ENCODE measurements around the gene CDH16.
A peak's percentile ranks its signal among the peaks of the same experiment; 100 is the strongest.

CDH16 gene

DNA sequence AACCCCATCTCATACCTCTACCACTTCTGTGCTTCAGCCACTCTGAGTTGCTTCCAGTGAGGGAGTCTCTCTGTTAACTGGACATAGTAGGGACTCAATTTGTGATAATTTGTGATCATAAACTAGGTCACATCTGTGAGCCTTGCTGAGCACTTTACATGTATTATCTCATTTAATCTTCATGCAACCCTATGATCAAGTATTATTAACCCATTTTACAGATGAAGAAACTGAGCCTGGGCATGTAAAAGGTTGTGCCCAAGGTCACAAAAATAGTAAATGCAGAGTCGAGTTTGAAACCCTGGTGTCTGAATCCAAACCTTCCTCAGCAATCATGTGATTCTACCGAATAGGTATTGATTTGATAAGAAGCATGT is 19.8 kb downstream of the CDH16 start:
- TF ChIP-seq, protein P1, sequence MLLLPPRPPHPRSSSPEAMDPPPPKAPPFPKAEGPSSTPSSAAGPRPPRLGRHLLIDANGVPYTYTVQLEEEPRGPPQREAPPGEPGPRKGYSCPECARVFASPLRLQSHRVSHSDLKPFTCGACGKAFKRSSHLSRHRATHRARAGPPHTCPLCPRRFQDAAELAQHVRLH (tag by site-specific recombination; IDR thresholded peaks at IDR 0.05), result 0 out of 2 replicates have a peak, but pooled peaks have one; percentile 50
- TF ChIP-seq ZNF701 (tag by site-specific recombination; IDR thresholded peaks at IDR 0.05) (no peak), ZSCAN30 (tag by site-specific recombination; IDR thresholded peaks at IDR 0.05) (peak; percentile 56; the same call in 1 of the 2 replicates), ZNF664 (tag by site-specific recombination; IDR thresholded peaks at IDR 0.05) (peak; percentile 96), ZNF138 (tag by site-specific recombination; IDR thresholded peaks at IDR 0.05; ENCODE audit: borderline replicate concordance) (no peak)
- Histone ChIP-seq H3K4me3 (ENCODE audit: low read depth, low read length) (no peak overlapping the region), H3K27ac (ENCODE audit: extremely low read depth, low read depth, low read length) (no peak overlapping the region), H3K4me1 (ENCODE audit: control insufficient read depth, insufficient read depth, low read length) (peaks cover 8% of the 10 kb centered on the region; the same call in 1 of the 2 replicates), H3K9me3 (ENCODE audit: control insufficient read depth, insufficient read depth, low read depth, low read length) (no peaks in the 10 kb centered on the region), H3K36me3 (ENCODE audit: control insufficient read depth in 2 of 2, insufficient read depth in 1 of 2, low read length in 2 of 2) (no peaks in the 10 kb centered on the region)
- POLR2A ChIA-PET, result no interaction called here
- CTCF ChIA-PET, result interaction anchor here (2.4 to 17.9 kb wide), 2 partner anchors 23 to 55 kb away, joined by 9 to 268 read pairs; partner anchors contain the start of genes CDH16 and RRAD

DNA sequence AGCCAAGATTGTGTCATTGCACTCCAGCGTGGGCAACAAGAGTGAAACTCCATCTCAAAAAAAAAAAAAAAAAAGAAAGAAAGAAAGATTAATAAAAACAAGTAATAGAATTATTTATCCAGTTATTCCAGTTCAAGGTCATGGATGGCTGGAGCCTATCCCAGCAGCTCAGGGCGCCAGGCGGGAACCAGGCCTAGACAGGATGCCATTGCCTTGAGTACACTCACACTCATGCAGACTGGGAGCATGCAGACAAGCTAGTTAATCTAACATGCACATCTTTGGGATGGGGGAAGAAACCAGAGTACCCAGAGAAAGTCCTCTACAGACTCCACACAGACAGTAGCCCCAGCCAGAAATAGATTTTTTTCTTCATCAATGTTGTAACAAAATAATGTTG is 20.5 kb downstream of the CDH16 start:
- H3K4me1 ChIP-seq (ENCODE audit: control insufficient read depth, insufficient read depth, low read length), result peaks cover 8% of the 10 kb centered on the region; the same call in 1 of the 2 replicates
- ChIA-PET CTCF (interaction anchor here (0.5 to 17.9 kb wide), 3 partner anchors 24 to 737 kb away, joined by 3 to 268 read pairs (median 9); partner anchors contain the start of genes CDH16 and RRAD), POLR2A (interaction anchor here (0.6 kb wide), 1 partner anchor 44 kb away, joined by 3 read pairs; no protein-coding TSS in a partner anchor)
- no peak overlapping the region for H3K4me3 ChIP-seq (ENCODE audit: low read depth, low read length)
- TF ChIP-seq, protein P2, sequence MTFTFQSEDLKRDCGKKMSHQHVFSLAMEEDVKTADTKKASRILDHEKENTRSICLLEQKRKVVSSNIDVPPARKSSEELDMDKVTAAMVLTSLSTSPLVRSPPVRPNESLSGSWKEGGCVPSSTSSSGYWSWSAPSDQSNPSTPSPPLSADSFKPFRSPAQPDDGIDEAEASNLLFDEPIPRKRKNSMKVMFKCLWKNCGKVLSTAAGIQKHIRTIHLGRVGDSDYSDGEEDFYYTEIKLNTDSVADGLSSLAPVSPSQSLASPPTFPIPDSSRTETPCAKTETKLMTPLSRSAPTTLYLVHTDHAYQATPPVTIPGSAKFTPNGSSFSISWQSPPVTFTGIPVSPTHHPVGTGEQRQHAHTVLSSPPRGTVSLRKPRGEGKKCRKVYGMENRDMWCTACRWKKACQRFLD (tag by site-specific recombination; IDR thresholded peaks at IDR 0.05), result no peak
- TF ChIP-seq ZNF157 (tag by site-specific recombination; IDR thresholded peaks at IDR 0.05) (no peak), ZNF335 (tag by site-specific recombination; conservative IDR thresholded peaks at IDR 0.05) (no peak), EGR2 (tag by site-specific recombination; IDR thresholded peaks at IDR 0.05; ENCODE audit: low read depth) (no peak), ZNF202 (tag by site-specific recombination; IDR thresholded peaks at IDR 0.05; ENCODE audit: borderline replicate concordance) (no peak), ZNF555 (tag by site-specific recombination; conservative IDR thresholded peaks at IDR 0.05) (no peak), GLI2 (tag by site-specific recombination; IDR thresholded peaks at IDR 0.05; ENCODE audit: borderline replicate concordance, low read depth) (no peak), ZNF391 (tag by site-specific recombination; IDR thresholded peaks at IDR 0.05; ENCODE audit: borderline replicate concordance, low read depth) (no peak), ZNF311 (tag by site-specific recombination; IDR thresholded peaks at IDR 0.05; ENCODE audit: borderline replicate concordance) (no peak), ZNF211 (tag by site-specific recombination; IDR thresholded peaks at IDR 0.05; ENCODE audit: low read depth) (no peak), FEZF1 (tag by site-specific recombination; IDR thresholded peaks at IDR 0.05) (no peak), ZNF837 (tag by site-specific recombination; IDR thresholded peaks at IDR 0.05) (no peak), ZNF792 (tag by site-specific recombination; IDR thresholded peaks at IDR 0.05) (no peak), SETDB1 (IDR thresholded peaks at IDR 0.05; ENCODE audit: insufficient read length, low read length) (no peak), ZNF654 (tag by site-specific recombination; IDR thresholded peaks at IDR 0.05; ENCODE audit: low read depth) (no peak), ZSCAN23 (tag by site-specific recombination; IDR thresholded peaks at IDR 0.05) (no peak), ZNF670 (tag by site-specific recombination; IDR thresholded peaks at IDR 0.05; ENCODE audit: low read depth) (no peak)
- TF ChIP-seq, protein P3, sequence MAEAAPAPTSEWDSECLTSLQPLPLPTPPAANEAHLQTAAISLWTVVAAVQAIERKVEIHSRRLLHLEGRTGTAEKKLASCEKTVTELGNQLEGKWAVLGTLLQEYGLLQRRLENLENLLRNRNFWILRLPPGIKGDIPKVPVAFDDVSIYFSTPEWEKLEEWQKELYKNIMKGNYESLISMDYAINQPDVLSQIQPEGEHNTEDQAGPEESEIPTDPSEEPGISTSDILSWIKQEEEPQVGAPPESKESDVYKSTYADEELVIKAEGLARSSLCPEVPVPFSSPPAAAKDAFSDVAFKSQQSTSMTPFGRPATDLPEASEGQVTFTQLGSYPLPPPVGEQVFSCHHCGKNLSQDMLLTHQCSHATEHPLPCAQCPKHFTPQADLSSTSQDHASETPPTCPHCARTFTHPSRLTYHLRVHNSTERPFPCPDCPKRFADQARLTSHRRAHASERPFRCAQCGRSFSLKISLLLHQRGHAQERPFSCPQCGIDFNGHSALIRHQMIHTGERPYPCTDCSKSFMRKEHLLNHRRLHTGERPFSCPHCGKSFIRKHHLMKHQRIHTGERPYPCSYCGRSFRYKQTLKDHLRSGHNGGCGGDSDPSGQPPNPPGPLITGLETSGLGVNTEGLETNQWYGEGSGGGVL (tag by site-specific recombination; IDR thresholded peaks at IDR 0.05), result no peak
- TF ChIP-seq, protein P4, sequence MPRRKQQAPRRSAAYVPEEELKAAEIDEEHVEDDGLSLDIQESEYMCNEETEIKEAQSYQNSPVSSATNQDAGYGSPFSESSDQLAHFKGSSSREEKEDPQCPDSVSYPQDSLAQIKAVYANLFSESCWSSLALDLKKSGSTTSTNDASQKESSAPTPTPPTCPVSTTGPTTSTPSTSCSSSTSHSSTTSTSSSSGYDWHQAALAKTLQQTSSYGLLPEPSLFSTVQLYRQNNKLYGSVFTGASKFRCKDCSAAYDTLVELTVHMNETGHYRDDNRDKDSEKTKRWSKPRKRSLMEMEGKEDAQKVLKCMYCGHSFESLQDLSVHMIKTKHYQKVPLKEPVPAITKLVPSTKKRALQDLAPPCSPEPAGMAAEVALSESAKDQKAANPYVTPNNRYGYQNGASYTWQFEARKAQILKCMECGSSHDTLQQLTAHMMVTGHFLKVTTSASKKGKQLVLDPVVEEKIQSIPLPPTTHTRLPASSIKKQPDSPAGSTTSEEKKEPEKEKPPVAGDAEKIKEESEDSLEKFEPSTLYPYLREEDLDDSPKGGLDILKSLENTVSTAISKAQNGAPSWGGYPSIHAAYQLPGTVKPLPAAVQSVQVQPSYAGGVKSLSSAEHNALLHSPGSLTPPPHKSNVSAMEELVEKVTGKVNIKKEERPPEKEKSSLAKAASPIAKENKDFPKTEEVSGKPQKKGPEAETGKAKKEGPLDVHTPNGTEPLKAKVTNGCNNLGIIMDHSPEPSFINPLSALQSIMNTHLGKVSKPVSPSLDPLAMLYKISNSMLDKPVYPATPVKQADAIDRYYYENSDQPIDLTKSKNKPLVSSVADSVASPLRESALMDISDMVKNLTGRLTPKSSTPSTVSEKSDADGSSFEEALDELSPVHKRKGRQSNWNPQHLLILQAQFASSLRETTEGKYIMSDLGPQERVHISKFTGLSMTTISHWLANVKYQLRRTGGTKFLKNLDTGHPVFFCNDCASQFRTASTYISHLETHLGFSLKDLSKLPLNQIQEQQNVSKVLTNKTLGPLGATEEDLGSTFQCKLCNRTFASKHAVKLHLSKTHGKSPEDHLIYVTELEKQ (tag by site-specific recombination; IDR thresholded peaks at IDR 0.05; ENCODE audit: borderline replicate concordance), result no peak
- TF ChIP-seq, protein P5, sequence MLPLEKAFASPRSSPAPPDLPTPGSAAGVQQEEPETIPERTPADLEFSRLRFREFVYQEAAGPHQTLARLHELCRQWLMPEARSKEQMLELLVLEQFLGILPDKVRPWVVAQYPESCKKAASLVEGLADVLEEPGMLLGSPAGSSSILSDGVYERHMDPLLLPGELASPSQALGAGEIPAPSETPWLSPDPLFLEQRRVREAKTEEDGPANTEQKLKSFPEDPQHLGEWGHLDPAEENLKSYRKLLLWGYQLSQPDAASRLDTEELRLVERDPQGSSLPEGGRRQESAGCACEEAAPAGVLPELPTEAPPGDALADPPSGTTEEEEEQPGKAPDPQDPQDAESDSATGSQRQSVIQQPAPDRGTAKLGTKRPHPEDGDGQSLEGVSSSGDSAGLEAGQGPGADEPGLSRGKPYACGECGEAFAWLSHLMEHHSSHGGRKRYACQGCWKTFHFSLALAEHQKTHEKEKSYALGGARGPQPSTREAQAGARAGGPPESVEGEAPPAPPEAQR (tag by site-specific recombination; IDR thresholded peaks at IDR 0.05), result no peak
- no peak overlapping the region for H3K27ac ChIP-seq (ENCODE audit: extremely low read depth, low read depth, low read length)
- no peaks in the 10 kb centered on the region for H3K9me3 ChIP-seq (ENCODE audit: control insufficient read depth, insufficient read depth, low read depth, low read length)
- H3K36me3 ChIP-seq (ENCODE audit: control insufficient read depth in 2 of 2, insufficient read depth in 1 of 2, low read length in 2 of 2), result no peaks in the 10 kb centered on the region

All from HEK293 (cell line).